Stomach smooth muscle (tissue), 2 donors: ENCODE results near the gene MLLT3.

Source experiments
- H3K27ac ChIP-seq: one replicate; pipeline ENCODE4 v1.7.0; 2013; ENCODE audit warnings: mild to moderate bottlenecking, low read length, inconsistent platforms
- H3K27me3 ChIP-seq, 2 donors: one replicate each; pipeline ENCODE4 v1.7.0; 2013; ENCODE audit warnings: low read length in 2 of 2; ENCODE audit not compliant: insufficient read depth in 2 of 2, control insufficient read depth in 1 of 2
- H3K36me3 ChIP-seq, 2 donors: one replicate each; pipeline ENCODE4 v1.7.0; 2013; ENCODE audit warnings: low read length in 2 of 2; ENCODE audit not compliant: control insufficient read depth in 2 of 2, insufficient read depth in 2 of 2
- H3K4me1 ChIP-seq: one replicate; pipeline ENCODE4 v1.7.0; 2013; ENCODE audit warnings: low read length; ENCODE audit not compliant: control insufficient read depth, insufficient read depth
- H3K4me3 ChIP-seq, 2 donors: one replicate each; pipeline ENCODE4 v1.7.0; 2013; ENCODE audit warnings: low read length in 2 of 2
- H3K9ac ChIP-seq, 2 donors: one replicate each; pipeline ENCODE4 v1.7.0; 2013; ENCODE audit warnings: low read length in 2 of 2, mild to moderate bottlenecking in 1 of 2
- H3K9me3 ChIP-seq, 2 donors: one replicate each; pipeline ENCODE4 v1.7.0; 2013; ENCODE audit warnings: low read length in 2 of 2; ENCODE audit not compliant: control insufficient read depth in 2 of 2
- donor health status: healthy.
- donor health status: Pancreatic carcinoma.

The MLLT3 gene

GRCh38 chr9:20650750-20651299, 28.5 kb upstream of the MLLT3 start:
- Histone ChIP-seq H3K27me3 (no peaks in the 10 kb centered on the region), H3K4me3 (no peak overlapping the region), H3K4me1 (no peaks in the 10 kb centered on the region), H3K36me3 (no peaks in the 10 kb centered on the region), H3K9ac (no peak overlapping the region), H3K27ac (no peak overlapping the region), H3K9me3 (no peaks in the 10 kb centered on the region)

DNA sequence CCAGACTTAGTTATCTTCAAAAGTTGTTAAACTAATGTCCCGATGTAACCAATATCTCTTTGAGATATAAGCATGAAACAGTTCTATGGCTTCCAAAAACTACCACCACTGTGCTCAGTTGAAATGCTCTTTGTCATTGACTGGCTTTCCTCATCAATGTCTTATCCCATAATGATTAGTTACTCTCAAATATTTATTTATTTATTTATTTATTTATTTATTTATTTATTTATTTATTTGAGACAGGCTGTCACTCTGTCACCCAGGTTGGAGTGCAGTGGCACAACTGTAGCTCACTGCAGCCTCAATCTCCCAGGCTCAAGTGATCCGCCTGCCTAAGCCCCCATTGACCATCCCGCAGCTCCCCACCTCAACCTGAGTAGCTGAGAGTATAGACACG, 28.0 kb upstream of the MLLT3 start:
- Histone ChIP-seq H3K4me3 (no peak overlapping the region), H3K36me3 (no peaks in the 10 kb centered on the region)

GRCh38 chr9:20649381-20649780, 27.1 kb upstream of the MLLT3 start:
- Histone ChIP-seq H3K36me3 (no peaks in the 10 kb centered on the region), H3K9me3 (no peaks in the 10 kb centered on the region), H3K4me1 (no peaks in the 10 kb centered on the region), H3K4me3 (no peak overlapping the region), H3K27ac (no peak overlapping the region), H3K9ac (no peak overlapping the region), H3K27me3 (no peaks in the 10 kb centered on the region)

More for the DNA sequence above, 28.0 kb upstream of the MLLT3 start:
- Histone ChIP-seq H3K9me3 (no peaks in the 10 kb centered on the region), H3K9ac (no peak overlapping the region), H3K27ac (no peak overlapping the region), H3K27me3 (no peaks in the 10 kb centered on the region), H3K4me1 (no peaks in the 10 kb centered on the region)

- Histone ChIP-seq H3K9me3 (no peaks in the 10 kb centered on the region), H3K4me3 (no peak overlapping the region), H3K27ac (no peak overlapping the region), H3K36me3 (no peaks in the 10 kb centered on the region), H3K9ac (no peak overlapping the region), H3K27me3 (no peaks in the 10 kb centered on the region), H3K4me1 (no peaks in the 10 kb centered on the region)
Observed at GRCh38 chr9:20646656-20647055, 24.4 kb upstream of the MLLT3 start.

DNA sequence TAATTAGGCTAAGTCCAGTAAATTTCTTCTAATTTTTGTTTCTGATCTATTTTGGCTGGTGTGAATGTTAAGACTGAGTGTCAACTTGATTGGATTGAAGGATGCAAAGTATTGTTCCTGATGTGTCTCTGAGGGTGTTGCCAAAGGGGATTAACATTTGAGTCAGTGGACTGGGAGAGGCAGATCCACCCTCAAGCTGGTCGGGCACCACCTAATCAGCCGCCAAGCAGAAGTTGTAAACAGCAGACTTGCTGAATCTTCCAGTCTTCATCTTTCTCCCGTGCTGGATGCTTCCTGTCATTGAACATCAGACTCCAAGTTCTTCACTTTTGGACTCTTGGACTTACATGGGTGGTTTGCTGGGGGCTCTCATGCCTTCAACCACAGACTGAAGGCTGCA, 21.4 kb upstream of the MLLT3 start:
- Histone ChIP-seq H3K9me3 (no peaks in the 10 kb centered on the region), H3K4me3 (no peak overlapping the region), H3K27me3 (no peaks in the 10 kb centered on the region), H3K27ac (no peak overlapping the region), H3K4me1 (no peaks in the 10 kb centered on the region), H3K36me3 (no peaks in the 10 kb centered on the region), H3K9ac (no peak overlapping the region)

GRCh38 chr9:20642045-20642444, 19.7 kb upstream of the MLLT3 start:
- H3K9me3 ChIP-seq: no peaks in the 10 kb centered on the region
- no peak overlapping the region for H3K9ac ChIP-seq
- H3K27ac ChIP-seq: no peak overlapping the region
- H3K4me1 ChIP-seq: no peaks in the 10 kb centered on the region
- H3K4me3 ChIP-seq: no peak overlapping the region
- H3K36me3 ChIP-seq: no peaks in the 10 kb centered on the region
- H3K27me3 ChIP-seq: no peaks in the 10 kb centered on the region

- Histone ChIP-seq H3K27me3 (no peaks in the 10 kb centered on the region), H3K9me3 (no peaks in the 10 kb centered on the region), H3K4me1 (no peaks in the 10 kb centered on the region), H3K4me3 (no peak overlapping the region), H3K36me3 (no peaks in the 10 kb centered on the region), H3K9ac (no peak overlapping the region), H3K27ac (no peak overlapping the region)
Observed at GRCh38 chr9:20640331-20641187, 18.3 kb upstream of the MLLT3 start.

DNA sequence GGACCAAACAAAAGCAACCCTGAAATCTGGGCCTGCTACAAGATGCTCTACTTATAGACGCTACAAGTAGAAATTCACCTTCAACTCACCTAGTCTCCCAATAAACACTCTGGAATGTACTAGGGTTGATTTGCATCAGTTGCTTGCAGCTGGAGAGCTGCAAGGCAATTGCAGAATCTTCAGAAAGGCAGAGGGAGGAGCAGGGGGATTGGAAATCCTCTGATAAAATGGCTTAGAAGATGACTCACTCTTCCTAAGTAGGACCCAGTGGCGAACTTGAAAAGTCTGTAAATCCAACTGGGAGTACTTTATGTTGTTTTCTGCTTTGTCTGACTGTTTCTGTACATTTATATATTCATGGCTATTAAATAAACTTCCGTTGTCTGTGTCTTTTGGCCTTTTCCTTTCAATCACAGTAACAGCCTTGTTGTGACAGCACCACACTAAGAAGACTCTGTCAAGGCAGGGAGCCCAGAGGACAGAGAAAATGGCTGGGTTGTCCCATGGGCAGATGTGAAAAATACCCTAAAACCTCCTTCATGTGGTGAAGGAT, 14.7 kb upstream of the MLLT3 start:
- Histone ChIP-seq H3K4me3 (no peak overlapping the region), H3K9me3 (no peaks in the 10 kb centered on the region), H3K27me3 (no peaks in the 10 kb centered on the region), H3K4me1 (no peaks in the 10 kb centered on the region), H3K36me3 (no peaks in the 10 kb centered on the region), H3K9ac (no peak overlapping the region), H3K27ac (no peak overlapping the region)

DNA sequence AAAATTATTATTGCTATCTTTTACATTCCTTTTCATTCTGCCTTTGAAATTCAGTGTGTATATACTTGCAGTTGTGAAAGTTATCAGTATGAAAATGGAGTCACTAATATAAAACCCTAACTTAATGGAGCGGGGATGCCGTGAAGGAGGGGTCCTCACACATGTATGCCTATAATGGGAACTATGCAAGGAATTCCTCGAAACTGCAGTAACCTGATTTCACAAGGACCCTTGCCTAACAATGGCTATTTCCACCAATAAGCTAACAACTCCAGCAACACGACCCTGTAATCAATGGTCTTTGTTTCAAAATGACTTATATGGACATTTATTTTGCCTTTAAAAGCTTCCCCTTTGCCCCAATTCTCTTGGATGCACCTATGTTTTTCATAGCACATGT, 12.6 kb upstream of the MLLT3 start:
- H3K27me3 ChIP-seq: no peaks in the 10 kb centered on the region
- H3K4me1 ChIP-seq: no peaks in the 10 kb centered on the region
- H3K27ac ChIP-seq: no peak overlapping the region
- H3K36me3 ChIP-seq: no peaks in the 10 kb centered on the region
- H3K9me3 ChIP-seq: no peaks in the 10 kb centered on the region
- no peak overlapping the region for H3K9ac ChIP-seq
- no peak overlapping the region for H3K4me3 ChIP-seq

GRCh38 chr9:20632705-20633104, 10.4 kb upstream of the MLLT3 start:
- no peaks in the 10 kb centered on the region for H3K27me3 ChIP-seq
- H3K9me3 ChIP-seq: no peaks in the 10 kb centered on the region
- H3K4me1 ChIP-seq: no peaks in the 10 kb centered on the region
- no peak overlapping the region for H3K4me3 ChIP-seq
- no peak overlapping the region for H3K27ac ChIP-seq
- H3K36me3 ChIP-seq: no peaks in the 10 kb centered on the region
- no peak overlapping the region for H3K9ac ChIP-seq
